HCT116 (cell line): ENCODE measurements around the gene COASY. TPM values are rescaled to one million over a fixed set of nuclear protein-coding genes. Genes with fewer than 3 reads are reported as not detected.

Experiments
- ATAC-seq: fragments of 200-7000 bp; cut with Tn5 transposase; 2 replicates; pipeline ENCODE4 v1.9.1; 2020; ENCODE audit warnings: mild to moderate bottlenecking, moderate library complexity
- BruUV-seq: library from RNA; stranded (reverse); fragments of 400-500 nt; replicated peaks from 2 replicates; lab custom pipeline; 2021; lab: Mats Ljungman, UMichigan
- CTCF ChIA-PET: fragments of 300-600 bp; sonication (Branson Sonifier 250); formaldehyde crosslinking; loops from one replicate; lab custom pipeline; 2021; ENCODE audit warnings: antibody characterized with exemption; lab: Charles Lee
- POLR2A ChIA-PET: fragments of 300-600, 350-600 bp; sonication (Branson Sonifier 250); formaldehyde crosslinking; loops from one replicate; lab custom pipeline; 2021; ENCODE audit warnings: antibody characterized with exemption; lab: Charles Lee
- RAD21 ChIA-PET, 2 experiments: fragments of 300-600 bp; sonication (Branson Sonifier 250); formaldehyde crosslinking; loops; one replicate each; lab custom pipeline; 2023; ENCODE audit warnings: low total read pairs in 2 of 2; ENCODE audit not compliant: uncharacterized antibody in 2 of 2, unreplicated experiment in 2 of 2, low non-redundant PET in 1 of 2; lab: Charles Lee
- DNase-seq: peaks from one replicate; pipeline ENCODE4 v3.0.0-alpha.2; 2010; ENCODE audit warnings: low read depth, low spot score
- H2AFZ ChIP-seq: fragments of 200-600 bp; shearing (Covaris generic), sonication (generic); 2 replicates; pipeline ENCODE4 v1.6.1; 2017; ENCODE audit warnings: low read depth, mixed run types, mixed read lengths, antibody characterized with exemption, low read length; ENCODE audit not compliant: poor library complexity, severe bottlenecking
- H3K27ac ChIP-seq: 2 replicates; pipeline ENCODE4 v1.5.1; 2012; ENCODE audit warnings: low read depth, low read length
- H3K27me3 ChIP-seq: fragments of 200-600 bp; sonication (generic); 2 replicates; pipeline ENCODE4 v1.6.1; 2016; ENCODE audit warnings: mixed run types, low read length, mixed read lengths; ENCODE audit not compliant: insufficient read depth
- H3K36me3 ChIP-seq, 2 experiments: fragments of 200-500 bp in 1 of 2; fragments of 200-600 bp in 1 of 2; sonication (Bioruptor generic) in 1 of 2; sonication (generic) in 1 of 2; 2 replicates each; pipeline versions ENCODE4 v1.5.1 to v1.6.1; 2014 to 2016; ENCODE audit warnings: low read length in 2 of 2, inconsistent platforms in 1 of 2, mixed read lengths in 1 of 2, mixed run types in 1 of 2; ENCODE audit not compliant: insufficient read depth in 2 of 2, control insufficient read depth in 1 of 2
- H3K4me1 ChIP-seq, 2 experiments: fragments of 200-600 bp in 1 of 2; sonication (generic) in 1 of 2; 2 replicates each; pipeline versions ENCODE4 v1.5.1 to v1.6.1; 2012 to 2017; ENCODE audit warnings: low read length in 2 of 2, inconsistent platforms in 1 of 2, mild to moderate bottlenecking in 1 of 2, mixed read lengths in 1 of 2, mixed run types in 1 of 2, moderate library complexity in 1 of 2; ENCODE audit not compliant: insufficient read depth in 2 of 2, control insufficient read depth in 1 of 2
- H3K4me2 ChIP-seq: fragments of 200-600 bp; sonication (generic); 2 replicates; pipeline ENCODE4 v1.6.1; 2017; ENCODE audit warnings: mixed run types, low read length, mixed read lengths
- H3K4me3 ChIP-seq, 2 experiments: fragments of 200-600 bp in 1 of 2; sonication (generic) in 1 of 2; replicated peaks in 1 of 2; 2 replicates each; pipeline ENCODE4 v1.5.1; 2011 to 2016; ENCODE audit warnings: low read length in 2 of 2, control low read depth in 1 of 2, low read depth in 1 of 2, mild to moderate bottlenecking in 1 of 2, mixed read lengths in 1 of 2, mixed run types in 1 of 2
- H3K79me2 ChIP-seq: fragments of 200-600 bp; sonication (generic); 2 replicates; pipeline ENCODE4 v1.6.1; 2017; ENCODE audit warnings: mild to moderate bottlenecking, mixed run types, low read length, moderate library complexity, mixed read lengths; ENCODE audit not compliant: insufficient read depth
- H3K9ac ChIP-seq: fragments of 200-600 bp; sonication (generic); 2 replicates; pipeline ENCODE4 v1.6.1; 2016; ENCODE audit warnings: low read length, mixed read lengths
- H3K9me2 ChIP-seq: fragments of 200-600 bp; sonication (generic), shearing (Covaris generic); 2 replicates; pipeline ENCODE4 v1.6.1; 2017; ENCODE audit warnings: mixed run types, mild to moderate bottlenecking, moderate library complexity; ENCODE audit not compliant: insufficient read depth
- H3K9me3 ChIP-seq, 2 experiments: fragments of 200-500 bp in 1 of 2; fragments of 200-600 bp in 1 of 2; sonication (Bioruptor generic) in 1 of 2; sonication (generic) in 1 of 2; 2 replicates each; pipeline ENCODE4 v1.6.1; 2014 to 2017; ENCODE audit warnings: low read length in 2 of 2, mixed read lengths in 2 of 2, inconsistent platforms in 1 of 2, low read depth in 1 of 2, mild to moderate bottlenecking in 1 of 2, mixed run types in 1 of 2, moderate library complexity in 1 of 2; ENCODE audit not compliant: control insufficient read depth in 1 of 2, insufficient read depth in 1 of 2
- H4K20me1 ChIP-seq: fragments of 200-600 bp; sonication (generic), shearing (Covaris generic); 2 replicates; pipeline ENCODE4 v1.6.1; 2017; ENCODE audit warnings: mixed run types, mild to moderate bottlenecking, moderate library complexity; ENCODE audit not compliant: insufficient read depth
- EGR1 ChIP-seq: IDR thresholded peaks from 2 replicates; pipeline ENCODE4 v1.6.1; 2012; ENCODE audit warnings: low read depth
- EZH2 ChIP-seq: fragments of 200-600 bp; sonication (generic); IDR thresholded peaks from 2 replicates; pipeline ENCODE4 v1.6.1; 2017; ENCODE audit warnings: antibody characterized with exemption, mixed run types
- POLR2A ChIP-seq: IDR thresholded peaks from 2 replicates; pipeline ENCODE4 v1.7.0; 2011; ENCODE audit warnings: borderline replicate concordance; ENCODE audit not compliant: insufficient read depth, insufficient read length; ENCODE audit errors: extremely low read depth
- RAD21 ChIP-seq: IDR thresholded peaks from 2 replicates; pipeline ENCODE4 v1.6.1; 2012; ENCODE audit warnings: low read depth, mild to moderate bottlenecking
- SIN3A ChIP-seq: IDR thresholded peaks from 2 replicates; pipeline ENCODE4 v1.6.1; 2012; ENCODE audit warnings: low read depth
- SP1 ChIP-seq: IDR thresholded peaks from 2 replicates; pipeline ENCODE4 v1.6.1; 2012; ENCODE audit warnings: low read depth
- SRF ChIP-seq: IDR thresholded peaks from 2 replicates; pipeline ENCODE4 v1.6.1; 2012; ENCODE audit warnings: low read depth
- ZNF274 ChIP-seq: fragments of 200-500 bp; sonication (Bioruptor generic); IDR thresholded peaks from 2 replicates; pipeline ENCODE4 v1.6.1; 2014; ENCODE audit warnings: mild to moderate bottlenecking, low read depth, low read length, inconsistent platforms
- intact Hi-C: fragments of 100-400 bp; cut with micrococcal nuclease; formaldehyde crosslinking; loops from 2 replicates; pipeline ENCODE4 v1.10.0; 2022
- total RNA-seq: library from RNA; stranded (reverse); gene quantifications from one replicate; pipeline ENCODE4 v1.2.1, GENCODE V29; 2021; ENCODE audit not compliant: unreplicated experiment
- TF ChIP-seq, protein P1 (sequence below): IDR thresholded peaks from 2 replicates; pipeline ENCODE4 v1.6.1; 2012
- TF ChIP-seq, protein P2 (sequence below), 3 experiments: fragments of 200-600 bp in 1 of 3; sonication (generic) in 1 of 3; IDR thresholded peaks in 2 of 3; conservative IDR thresholded peaks in 1 of 3; 2 replicates each; pipeline ENCODE4 v1.5.1; 2012 to 2017; ENCODE audit warnings: low read depth in 2 of 3, low read length in 2 of 3, antibody characterized with exemption in 1 of 3, borderline replicate concordance in 1 of 3, control low read depth in 1 of 3, mild to moderate bottlenecking in 1 of 3, mixed read lengths in 1 of 3, mixed run types in 1 of 3, moderate library complexity in 1 of 3; ENCODE audit not compliant: insufficient read depth in 1 of 3

Gene COASY
- total RNA-seq, 1 experiment from 2014 or later, result 137 TPM

DNA sequence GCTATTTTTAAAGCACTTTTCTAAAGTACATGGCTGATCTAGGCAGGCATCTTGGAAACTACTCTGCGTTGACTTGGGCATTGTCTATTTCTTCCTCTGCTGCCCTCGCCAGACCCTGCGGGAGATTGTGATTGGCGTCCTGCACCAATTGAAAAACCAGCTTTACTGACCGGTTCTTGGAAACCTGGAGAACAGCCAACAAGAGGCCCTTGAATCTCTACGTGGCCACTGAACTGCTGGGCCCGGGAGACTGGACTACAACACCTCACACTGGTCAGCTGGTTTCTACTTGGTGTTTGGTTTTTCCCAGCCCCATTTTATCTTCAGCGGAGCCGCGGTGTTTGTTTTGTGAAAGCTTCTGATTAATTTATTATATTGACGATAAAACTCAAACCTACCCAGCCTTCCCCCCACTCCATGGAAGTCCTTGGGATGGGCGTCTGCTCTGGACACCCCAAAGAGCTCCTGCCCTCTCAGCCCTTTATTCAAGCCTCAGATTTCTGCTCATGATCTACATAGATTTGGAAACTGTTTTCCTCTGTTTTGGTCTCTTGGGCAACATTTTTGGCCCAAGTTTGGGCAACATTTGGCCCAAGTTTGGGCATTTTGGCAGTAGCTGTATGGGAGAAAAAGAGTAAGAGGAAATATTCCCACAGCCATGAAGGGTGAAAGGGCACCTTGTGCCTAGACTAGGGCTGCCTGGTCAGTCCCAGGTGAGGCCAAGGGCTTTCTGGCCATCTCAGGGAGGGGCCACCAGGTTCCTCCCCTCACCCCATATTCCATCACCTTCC is 9.7 kb downstream of the COASY start:
- H3K9ac ChIP-seq, result no peak overlapping the region
- no peak for ATAC-seq
- H3K4me3 ChIP-seq, result no peak overlapping the region
- POLR2A ChIA-PET, result no interaction called here
- H3K9me2 ChIP-seq, result no peaks in the 10 kb centered on the region
- RAD21 ChIA-PET, result no interaction called here
- BruUV-seq, result no TSS peak
- H4K20me1 ChIP-seq, result peaks cover 7% of the 10 kb centered on the region; the same call in 1 of the 2 replicates
- H3K4me1 ChIP-seq, result peaks cover 4 to 24% of the 10 kb centered on the region in 2 experiments
- H3K27ac ChIP-seq, result no peak overlapping the region; the same call in 1 of the 2 replicates
- peaks cover 76% of the 10 kb centered on the region for H3K79me2 ChIP-seq
- intact Hi-C loops, result no loop called here
- H2AFZ ChIP-seq, result no peak overlapping the region
- no peaks in the 10 kb centered on the region for H3K9me3 ChIP-seq
- peaks cover 44 to 57% of the 10 kb centered on the region in 2 experiments for H3K36me3 ChIP-seq
- CTCF ChIA-PET, result no interaction called here
- no peak overlapping the region for H3K4me2 ChIP-seq
- no peak for DNase-seq
- TF ChIP-seq EZH2, result no peak
- TF ChIP-seq, protein P1, sequence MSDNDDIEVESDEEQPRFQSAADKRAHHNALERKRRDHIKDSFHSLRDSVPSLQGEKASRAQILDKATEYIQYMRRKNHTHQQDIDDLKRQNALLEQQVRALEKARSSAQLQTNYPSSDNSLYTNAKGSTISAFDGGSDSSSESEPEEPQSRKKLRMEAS, result no peak
- no peak for TF ChIP-seq ZNF274
- no peak for TF ChIP-seq POLR2A
- TF ChIP-seq, protein P2, sequence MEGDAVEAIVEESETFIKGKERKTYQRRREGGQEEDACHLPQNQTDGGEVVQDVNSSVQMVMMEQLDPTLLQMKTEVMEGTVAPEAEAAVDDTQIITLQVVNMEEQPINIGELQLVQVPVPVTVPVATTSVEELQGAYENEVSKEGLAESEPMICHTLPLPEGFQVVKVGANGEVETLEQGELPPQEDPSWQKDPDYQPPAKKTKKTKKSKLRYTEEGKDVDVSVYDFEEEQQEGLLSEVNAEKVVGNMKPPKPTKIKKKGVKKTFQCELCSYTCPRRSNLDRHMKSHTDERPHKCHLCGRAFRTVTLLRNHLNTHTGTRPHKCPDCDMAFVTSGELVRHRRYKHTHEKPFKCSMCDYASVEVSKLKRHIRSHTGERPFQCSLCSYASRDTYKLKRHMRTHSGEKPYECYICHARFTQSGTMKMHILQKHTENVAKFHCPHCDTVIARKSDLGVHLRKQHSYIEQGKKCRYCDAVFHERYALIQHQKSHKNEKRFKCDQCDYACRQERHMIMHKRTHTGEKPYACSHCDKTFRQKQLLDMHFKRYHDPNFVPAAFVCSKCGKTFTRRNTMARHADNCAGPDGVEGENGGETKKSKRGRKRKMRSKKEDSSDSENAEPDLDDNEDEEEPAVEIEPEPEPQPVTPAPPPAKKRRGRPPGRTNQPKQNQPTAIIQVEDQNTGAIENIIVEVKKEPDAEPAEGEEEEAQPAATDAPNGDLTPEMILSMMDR (IDR thresholded peaks at IDR 0.05 in 2 of 3, conservative IDR thresholded peaks at IDR 0.05 in 1 of 3; ENCODE audit: borderline replicate concordance in 1 of 3, insufficient read depth in 1 of 3, low read depth in 2 of 3, low read length in 2 of 3), result no peak
- TF ChIP-seq EGR1, result no peak
- TF ChIP-seq SIN3A, result no peak
- no peak for TF ChIP-seq RAD21
- no peak for TF ChIP-seq SRF
- TF ChIP-seq SP1, result no peak
- H3K27me3 ChIP-seq, result no peaks in the 10 kb centered on the region
